ENCODE measurements around the gene APLP2.

DNA sequence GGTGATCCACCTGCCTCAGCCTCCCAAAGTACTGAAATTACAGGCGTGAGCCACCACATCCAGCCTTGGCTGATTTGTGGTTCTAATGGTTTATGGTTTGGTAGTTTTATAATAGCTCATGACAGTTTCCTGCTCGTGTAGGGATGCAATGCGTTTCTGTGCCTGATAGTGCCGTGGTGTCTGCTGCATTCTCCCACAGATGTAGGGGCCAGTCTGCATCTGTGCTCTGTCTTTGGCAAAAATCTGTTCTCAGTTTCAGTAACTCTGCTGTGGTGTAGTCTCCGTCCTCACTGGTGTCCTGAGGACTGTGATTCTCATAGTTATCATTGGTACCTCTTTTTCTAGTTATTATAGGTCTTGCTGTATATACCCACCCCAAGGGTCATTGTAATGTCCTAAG lies 106.2 kb downstream of the APLP2 start:
- no peak for TF ChIP-seq POLR2A (IDR thresholded peaks at IDR 0.05)
- TF ChIP-seq CTCF (IDR thresholded peaks at IDR 0.05), result no peak
